ENCODE results near the gene CDK5RAP2.

The CDK5RAP2 gene

DNA sequence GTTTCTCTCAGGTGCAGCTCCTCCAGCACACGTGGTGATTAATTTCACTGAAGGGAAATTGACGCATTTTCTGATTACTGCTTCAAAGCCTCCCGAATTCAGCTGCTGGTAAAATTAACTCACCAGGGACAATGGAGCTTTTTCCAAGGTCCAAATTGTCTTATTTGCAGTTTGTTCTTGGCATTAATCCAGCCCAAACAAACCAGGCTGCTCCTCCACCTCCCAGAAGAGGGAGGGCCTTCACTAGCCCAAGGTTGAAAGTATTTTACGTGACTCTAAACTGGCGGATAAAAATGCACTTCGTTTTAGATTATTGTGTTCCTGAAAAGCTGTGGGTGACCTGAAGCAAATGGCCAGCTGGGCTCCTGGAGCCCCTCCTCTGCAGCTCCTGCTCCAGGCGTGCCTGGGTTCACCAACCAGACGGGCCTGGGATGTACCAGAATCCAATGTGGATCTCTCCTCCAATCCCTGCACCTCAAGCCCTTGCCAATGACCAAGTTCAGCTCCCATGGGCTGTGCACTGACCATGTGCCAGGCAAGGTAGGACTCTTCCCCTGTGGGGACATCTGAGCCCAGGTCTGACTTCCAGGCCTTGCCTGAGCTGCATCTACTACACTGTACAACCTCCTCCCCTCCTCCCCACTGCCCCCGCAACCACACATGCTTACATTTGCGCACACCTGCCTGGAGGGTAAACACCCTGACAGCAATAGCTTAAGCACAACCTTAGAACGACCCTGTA, 193.4 kb downstream of the CDK5RAP2 start:
- Histone ChIP-seq H3K9me3 (ENCODE audit: insufficient read depth, low read depth, low read length) (no peaks in the 10 kb centered on the region), H4K20me1 (ENCODE audit: insufficient read depth, low read length, poor library complexity, severe bottlenecking) (no peaks in the 10 kb centered on the region), H3K4me1 (ENCODE audit: insufficient read depth, low read length, poor library complexity, severe bottlenecking) (peaks cover 14% of the 10 kb centered on the region), H3K4me3 (ENCODE audit: low read length, poor library complexity, severe bottlenecking) (no peak overlapping the region), H3K4me2 (ENCODE audit: low read depth, low read length, poor library complexity, severe bottlenecking) (no peak overlapping the region), H2AFZ (ENCODE audit: low read length) (no peak overlapping the region), H3F3A (ENCODE audit: low read depth) (no peaks in the 10 kb centered on the region), H3K36me3 (ENCODE audit: insufficient read depth, low read length) (peaks cover 41% of the 10 kb centered on the region; the same call in 1 of the 2 replicates), H3K27me3 (ENCODE audit: insufficient read depth, low read length, poor library complexity, severe bottlenecking) (no peaks in the 10 kb centered on the region), H3K79me2 (ENCODE audit: insufficient read depth, low read length) (no peaks in the 10 kb centered on the region), H3K9me2 (replicated peaks; ENCODE audit: low read depth, low read length) (no peaks in the 10 kb centered on the region), H3K9ac (ENCODE audit: low read depth, low read length, poor library complexity, severe bottlenecking) (no peak overlapping the region)
- TF ChIP-seq, protein P1, sequence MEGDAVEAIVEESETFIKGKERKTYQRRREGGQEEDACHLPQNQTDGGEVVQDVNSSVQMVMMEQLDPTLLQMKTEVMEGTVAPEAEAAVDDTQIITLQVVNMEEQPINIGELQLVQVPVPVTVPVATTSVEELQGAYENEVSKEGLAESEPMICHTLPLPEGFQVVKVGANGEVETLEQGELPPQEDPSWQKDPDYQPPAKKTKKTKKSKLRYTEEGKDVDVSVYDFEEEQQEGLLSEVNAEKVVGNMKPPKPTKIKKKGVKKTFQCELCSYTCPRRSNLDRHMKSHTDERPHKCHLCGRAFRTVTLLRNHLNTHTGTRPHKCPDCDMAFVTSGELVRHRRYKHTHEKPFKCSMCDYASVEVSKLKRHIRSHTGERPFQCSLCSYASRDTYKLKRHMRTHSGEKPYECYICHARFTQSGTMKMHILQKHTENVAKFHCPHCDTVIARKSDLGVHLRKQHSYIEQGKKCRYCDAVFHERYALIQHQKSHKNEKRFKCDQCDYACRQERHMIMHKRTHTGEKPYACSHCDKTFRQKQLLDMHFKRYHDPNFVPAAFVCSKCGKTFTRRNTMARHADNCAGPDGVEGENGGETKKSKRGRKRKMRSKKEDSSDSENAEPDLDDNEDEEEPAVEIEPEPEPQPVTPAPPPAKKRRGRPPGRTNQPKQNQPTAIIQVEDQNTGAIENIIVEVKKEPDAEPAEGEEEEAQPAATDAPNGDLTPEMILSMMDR (conservative IDR thresholded peaks at IDR 0.05; ENCODE audit: low read length), result no peak
- TF ChIP-seq EZH2phosphoT487 (IDR thresholded peaks at IDR 0.05; ENCODE audit: borderline replicate concordance), result no peak

DNA sequence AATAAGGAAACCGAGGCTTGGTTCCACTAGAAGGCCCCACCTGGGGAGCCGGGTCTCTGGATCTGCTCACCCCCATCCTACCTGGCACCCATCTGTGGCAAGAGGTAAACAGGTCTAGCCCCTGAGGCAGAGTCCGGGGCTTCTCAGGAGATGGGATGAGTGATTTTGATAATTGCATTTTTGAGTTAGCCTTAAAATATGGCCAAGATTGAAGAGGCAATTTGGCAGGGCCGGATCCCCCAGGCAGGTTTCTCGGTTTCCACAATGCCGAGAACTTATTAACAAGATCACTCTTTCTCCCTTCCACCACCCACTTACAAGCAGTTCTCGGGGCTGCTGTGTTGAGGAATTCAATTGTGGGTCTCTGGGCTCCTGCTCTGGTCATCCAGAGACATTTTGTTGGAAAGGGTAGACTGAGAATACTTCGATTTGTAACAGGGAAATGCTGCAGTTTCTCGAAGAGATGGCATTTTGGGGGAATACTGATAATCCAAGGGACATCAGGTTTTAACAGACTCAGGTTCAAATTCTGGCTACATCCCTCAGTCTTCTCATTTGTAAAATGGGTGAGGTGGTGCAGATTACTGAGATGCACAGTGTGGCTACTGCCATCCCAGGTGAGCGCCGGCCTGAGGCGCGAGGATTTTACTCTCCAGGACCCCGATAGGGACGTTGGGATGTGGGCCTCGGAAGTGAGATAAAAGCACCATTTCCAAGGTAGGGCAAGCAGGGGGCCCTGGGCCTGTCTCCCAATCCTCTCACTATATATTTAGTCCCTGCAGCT, 194.2 kb downstream of the CDK5RAP2 start:
- no peaks in the 10 kb centered on the region for H3K9me3 ChIP-seq (ENCODE audit: insufficient read depth, low read depth, low read length)
- H3K9ac ChIP-seq (ENCODE audit: low read depth, low read length, poor library complexity, severe bottlenecking), result no peak overlapping the region
- no peaks in the 10 kb centered on the region for H3K79me2 ChIP-seq (ENCODE audit: insufficient read depth, low read length)
- no peak for TF ChIP-seq EZH2phosphoT487 (IDR thresholded peaks at IDR 0.05; ENCODE audit: borderline replicate concordance)
- TF ChIP-seq, protein P1 (conservative IDR thresholded peaks at IDR 0.05; ENCODE audit: low read length), result no peak
- H3K4me2 ChIP-seq (ENCODE audit: low read depth, low read length, poor library complexity, severe bottlenecking), result no peak overlapping the region
- no peaks in the 10 kb centered on the region for H3K9me2 ChIP-seq (replicated peaks; ENCODE audit: low read depth, low read length)
- peaks cover 14% of the 10 kb centered on the region for H3K4me1 ChIP-seq (ENCODE audit: insufficient read depth, low read length, poor library complexity, severe bottlenecking)
- H3F3A ChIP-seq (ENCODE audit: low read depth), result no peaks in the 10 kb centered on the region
- H3K36me3 ChIP-seq (ENCODE audit: insufficient read depth, low read length), result peaks cover 33% of the 10 kb centered on the region; the same call in 1 of the 2 replicates
- H3K4me3 ChIP-seq (ENCODE audit: low read length, poor library complexity, severe bottlenecking), result no peak overlapping the region
- H4K20me1 ChIP-seq (ENCODE audit: insufficient read depth, low read length, poor library complexity, severe bottlenecking), result no peaks in the 10 kb centered on the region
- no peaks in the 10 kb centered on the region for H3K27me3 ChIP-seq (ENCODE audit: insufficient read depth, low read length, poor library complexity, severe bottlenecking)
- H2AFZ ChIP-seq (ENCODE audit: low read length), result no peak overlapping the region

DNA sequence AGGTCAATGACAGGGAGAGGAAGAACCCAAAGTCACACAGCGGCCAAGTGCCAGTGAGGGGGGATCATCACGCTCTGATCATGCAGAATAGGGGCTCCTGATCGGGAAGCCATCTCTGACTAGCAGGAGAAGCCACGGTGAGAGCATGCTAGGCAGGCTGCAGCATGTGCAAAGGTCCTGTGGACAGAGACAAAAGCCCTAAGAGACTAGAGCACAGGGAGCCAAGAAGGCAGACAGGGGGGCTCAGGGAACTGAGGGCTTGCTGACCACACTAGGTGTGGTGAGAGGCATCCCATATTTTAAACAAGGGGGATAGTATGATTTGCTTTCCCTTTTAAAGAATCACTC, 195.1 kb downstream of the CDK5RAP2 start:
- Histone ChIP-seq H3K4me1 (ENCODE audit: insufficient read depth, low read length, poor library complexity, severe bottlenecking) (peaks cover 14% of the 10 kb centered on the region), H3K4me2 (ENCODE audit: low read depth, low read length, poor library complexity, severe bottlenecking) (no peak overlapping the region), H3K9me2 (replicated peaks; ENCODE audit: low read depth, low read length) (no peaks in the 10 kb centered on the region), H3K36me3 (ENCODE audit: insufficient read depth, low read length) (peaks cover 24% of the 10 kb centered on the region; the same call in 1 of the 2 replicates), H3K9me3 (ENCODE audit: insufficient read depth, low read depth, low read length) (no peaks in the 10 kb centered on the region), H2AFZ (ENCODE audit: low read length) (no peak overlapping the region), H3K79me2 (ENCODE audit: insufficient read depth, low read length) (no peaks in the 10 kb centered on the region), H3K4me3 (ENCODE audit: low read length, poor library complexity, severe bottlenecking) (no peak overlapping the region), H3K9ac (ENCODE audit: low read depth, low read length, poor library complexity, severe bottlenecking) (no peak overlapping the region), H3F3A (ENCODE audit: low read depth) (no peaks in the 10 kb centered on the region), H3K27me3 (ENCODE audit: insufficient read depth, low read length, poor library complexity, severe bottlenecking) (no peaks in the 10 kb centered on the region), H4K20me1 (ENCODE audit: insufficient read depth, low read length, poor library complexity, severe bottlenecking) (no peaks in the 10 kb centered on the region)
- no peak for TF ChIP-seq EZH2phosphoT487 (IDR thresholded peaks at IDR 0.05; ENCODE audit: borderline replicate concordance)
- TF ChIP-seq, protein P1 (conservative IDR thresholded peaks at IDR 0.05; ENCODE audit: low read length), result no peak
